Mesenchymal stem cell (in vitro differentiated cells and primary cell): ENCODE data around the gene ADAMTS13.

Experiments
- DNase-seq: peaks from one replicate; pipeline ENCODE4 v3.0.0-alpha.2; 2013
- H2AFZ ChIP-seq: one replicate; pipeline ENCODE4 v1.6.1; 2013; ENCODE audit warnings: low read depth, mild to moderate bottlenecking, control low read depth, inconsistent platforms, low read length, moderate library complexity
- H2AK5ac ChIP-seq: 2 replicates; pipeline ENCODE4 v1.6.1; 2013; ENCODE audit warnings: low read length, moderate library complexity, mild to moderate bottlenecking, inconsistent platforms; ENCODE audit not compliant: severe bottlenecking
- H2BK120ac ChIP-seq: one replicate; pipeline ENCODE4 v1.6.1; 2013; ENCODE audit warnings: low read depth, mild to moderate bottlenecking, inconsistent platforms, low read length, moderate library complexity
- H2BK12ac ChIP-seq, 2 experiments: one replicate each; pipeline ENCODE4 v1.6.1; 2013; ENCODE audit warnings: inconsistent platforms in 2 of 2, low read length in 2 of 2, mild to moderate bottlenecking in 2 of 2, moderate library complexity in 2 of 2, control low read depth in 1 of 2
- H2BK15ac ChIP-seq: one replicate; pipeline ENCODE4 v1.6.1; 2013; ENCODE audit warnings: mild to moderate bottlenecking, low read depth, inconsistent platforms; ENCODE audit not compliant: poor library complexity, severe bottlenecking
- H2BK5ac ChIP-seq: 2 replicates; pipeline ENCODE4 v1.6.1; 2013; ENCODE audit warnings: low read depth, mild to moderate bottlenecking, low read length, control low read depth, inconsistent platforms; ENCODE audit not compliant: poor library complexity, severe bottlenecking
- H3K14ac ChIP-seq, 2 experiments: one replicate each; pipeline ENCODE4 v1.6.1; 2013; ENCODE audit warnings: inconsistent platforms in 2 of 2, low read length in 2 of 2, control low read depth in 1 of 2, mild to moderate bottlenecking in 1 of 2, moderate library complexity in 1 of 2
- H3K18ac ChIP-seq, 2 experiments: one replicate each; pipeline ENCODE4 v1.6.1; 2013; ENCODE audit warnings: inconsistent platforms in 2 of 2, low read length in 2 of 2, control low read depth in 1 of 2, low read depth in 1 of 2, mild to moderate bottlenecking in 1 of 2
- H3K23ac ChIP-seq, 2 experiments: one replicate each; pipeline ENCODE4 v1.6.1; 2013; ENCODE audit warnings: inconsistent platforms in 2 of 2, low read length in 2 of 2, mild to moderate bottlenecking in 2 of 2, moderate library complexity in 2 of 2, control low read depth in 1 of 2
- H3K27ac ChIP-seq: 2 replicates; pipeline ENCODE4 v1.5.1; 2013; ENCODE audit warnings: mild to moderate bottlenecking, moderate library complexity, low read length, control low read depth, inconsistent platforms; ENCODE audit not compliant: poor library complexity, severe bottlenecking
- H3K27me3 ChIP-seq, 2 experiments: 2 replicates each; pipeline versions ENCODE4 v1.6.1 to v1.7.0; 2013; ENCODE audit warnings: low read length in 2 of 2, mild to moderate bottlenecking in 2 of 2, moderate library complexity in 2 of 2, control low read depth in 1 of 2, inconsistent platforms in 1 of 2; ENCODE audit not compliant: control insufficient read depth in 1 of 2, insufficient read depth in 1 of 2
- H3K36me3 ChIP-seq, 2 experiments: 2 replicates each; pipeline versions ENCODE4 v1.6.1 to v1.7.0; 2013; ENCODE audit warnings: low read length in 2 of 2, control low read depth in 1 of 2, inconsistent platforms in 1 of 2, low read depth in 1 of 2, mild to moderate bottlenecking in 1 of 2; ENCODE audit not compliant: insufficient read depth in 2 of 2, control insufficient read depth in 1 of 2
- H3K4ac ChIP-seq, 2 experiments: one replicate each; pipeline ENCODE4 v1.6.1; 2013; ENCODE audit warnings: inconsistent platforms in 2 of 2, low read length in 2 of 2, mild to moderate bottlenecking in 2 of 2, moderate library complexity in 2 of 2, control low read depth in 1 of 2, low read depth in 1 of 2
- H3K4me1 ChIP-seq: 2 replicates; pipeline ENCODE4 v1.6.1; 2013; ENCODE audit warnings: low read depth, low read length, control low read depth; ENCODE audit not compliant: control insufficient read depth, insufficient read depth
- H3K4me2 ChIP-seq: 2 replicates; pipeline ENCODE4 v1.6.1; 2013; ENCODE audit warnings: low read length, mild to moderate bottlenecking, inconsistent platforms; ENCODE audit not compliant: poor library complexity, severe bottlenecking
- H3K4me3 ChIP-seq, 2 experiments: 2 replicates each; pipeline versions ENCODE4 v1.5.1 to v1.7.0; 2013; ENCODE audit warnings: low read length in 2 of 2, mild to moderate bottlenecking in 2 of 2, control low read depth in 1 of 2, low read depth in 1 of 2; ENCODE audit not compliant: insufficient read depth in 1 of 2
- H3K79me1 ChIP-seq: replicated peaks from 2 replicates; pipeline ENCODE4 v1.6.1; 2013; ENCODE audit warnings: mild to moderate bottlenecking, control low read depth, low read length, inconsistent platforms; ENCODE audit not compliant: poor library complexity, severe bottlenecking
- H3K9ac ChIP-seq: 2 replicates; pipeline ENCODE4 v1.7.0; 2013; ENCODE audit warnings: mild to moderate bottlenecking, low read length, moderate library complexity
- H3K9me3 ChIP-seq: 2 replicates; pipeline ENCODE4 v1.7.0; 2013; ENCODE audit warnings: mild to moderate bottlenecking, low read length; ENCODE audit not compliant: control insufficient read depth
- H4K8ac ChIP-seq: one replicate; pipeline ENCODE4 v1.6.1; 2013; ENCODE audit warnings: inconsistent platforms, mild to moderate bottlenecking, low read length, moderate library complexity
- H4K91ac ChIP-seq: one replicate; pipeline ENCODE4 v1.6.1; 2013; ENCODE audit warnings: mild to moderate bottlenecking, low read length, inconsistent platforms
- WGBS: methylation state at CpG from one replicate; pipeline ENCODE4 v1.1.7; 2013; ENCODE audit warnings: mixed read lengths; 5-methylcytosine and 5-hydroxymethylcytosine counted together

ADAMTS13 gene

DNA sequence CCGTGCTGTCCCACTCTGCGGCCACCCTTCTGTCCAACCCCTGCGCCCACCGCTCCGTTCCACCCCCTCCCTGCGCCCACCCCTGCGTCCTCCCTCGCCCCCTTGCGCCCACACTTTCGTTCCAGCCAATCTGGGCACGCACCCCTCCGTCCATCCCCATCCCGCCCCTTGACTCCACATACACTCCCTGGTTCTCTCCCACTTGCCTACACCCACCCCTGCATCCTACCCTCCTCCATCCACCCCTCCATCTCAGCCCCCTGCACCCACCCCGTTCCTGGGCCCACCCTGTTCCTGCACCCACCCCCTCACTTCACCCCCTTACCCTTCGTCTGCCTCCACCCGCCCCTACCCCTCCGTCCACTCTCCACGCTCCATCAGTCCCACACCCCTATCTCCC is 7.0 kb downstream of the ADAMTS13 start:
- Histone ChIP-seq H3K4ac (no peak overlapping the region), H3K4me1 (peaks cover 16% of the 10 kb centered on the region), H3K4me2 (no peak overlapping the region), H2BK120ac (no peak overlapping the region), H3K36me3 (no peaks in the 10 kb centered on the region), H3K27ac (no peak overlapping the region), H3K14ac (no peak overlapping the region), H2BK5ac (no peak overlapping the region), H3K4me3 (no peak overlapping the region), H3K23ac (no peak overlapping the region), H4K8ac (no peak overlapping the region), H4K91ac (peak overlapping the region; percentile 11), H3K9me3 (no peaks in the 10 kb centered on the region), H3K27me3 (peaks cover 14 to 33% of the 10 kb centered on the region in 2 experiments), H3K18ac (peak overlapping the region in 1 of 2 experiments; percentile 19), H2AFZ (no peak overlapping the region), H2BK12ac (peak overlapping the region in 1 of 2 experiments; percentile 15), H3K79me1 (no peaks in the 10 kb centered on the region), H2AK5ac (no peak overlapping the region), H2BK15ac (no peak overlapping the region), H3K9ac (no peak overlapping the region)
- DNase-seq = no peak
- 9% methylated on average over 18 of the region's 18 CpGs for WGBS

DNA sequence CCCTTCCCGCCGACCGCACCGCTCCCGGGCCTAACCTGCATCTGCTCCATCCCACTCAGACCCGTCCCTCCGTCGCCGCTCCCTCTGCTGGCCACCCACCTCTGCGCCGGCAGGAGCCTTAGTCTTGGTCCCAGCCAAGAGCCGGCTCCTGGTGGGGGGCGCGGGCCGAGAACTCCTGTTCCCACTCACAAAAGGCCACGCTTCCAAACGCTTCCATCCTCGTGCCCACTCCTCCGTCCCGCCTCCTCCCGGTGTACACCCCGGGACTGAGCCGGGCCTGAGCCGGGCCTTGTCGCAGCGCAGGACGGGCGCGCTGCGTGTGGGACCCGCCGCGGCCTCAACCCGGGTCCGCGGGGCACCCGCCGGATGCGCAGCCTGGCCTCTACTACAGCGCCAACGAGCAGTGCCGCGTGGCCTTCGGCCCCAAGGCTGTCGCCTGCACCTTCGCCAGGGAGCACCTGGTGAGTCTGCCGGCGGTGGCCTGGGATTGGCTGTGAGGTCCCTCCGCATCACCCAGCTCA is 7.5 kb downstream of the ADAMTS13 start:
- H2BK15ac ChIP-seq = no peak overlapping the region
- WGBS = 22% methylated on average over 49 of the region's 49 CpGs
- H4K8ac ChIP-seq = peak overlapping the region; percentile 45
- H3K23ac ChIP-seq = peak overlapping the region in 1 of 2 experiments; percentile 62
- no peak overlapping the region for H3K4me3 ChIP-seq
- DNase-seq = peak; percentile 45
- no peak overlapping the region for H3K4me2 ChIP-seq
- no peak overlapping the region for H2BK120ac ChIP-seq
- H3K79me1 ChIP-seq = no peaks in the 10 kb centered on the region
- peaks cover 14 to 33% of the 10 kb centered on the region in 2 experiments for H3K27me3 ChIP-seq
- H3K9me3 ChIP-seq = no peaks in the 10 kb centered on the region
- no peak overlapping the region for H2AK5ac ChIP-seq
- no peak overlapping the region for H3K27ac ChIP-seq
- H3K36me3 ChIP-seq = no peaks in the 10 kb centered on the region
- peak overlapping the region in 1 of 2 experiments; percentile 21 for H3K18ac ChIP-seq
- no peak overlapping the region for H2BK5ac ChIP-seq
- no peak overlapping the region for H3K9ac ChIP-seq
- no peak overlapping the region for H2AFZ ChIP-seq
- no peak overlapping the region for H3K14ac ChIP-seq
- H3K4ac ChIP-seq = no peak overlapping the region
- H4K91ac ChIP-seq = no peak overlapping the region
- H2BK12ac ChIP-seq = peak overlapping the region in 1 of 2 experiments; percentile 31
- peaks cover 16% of the 10 kb centered on the region for H3K4me1 ChIP-seq

DNA sequence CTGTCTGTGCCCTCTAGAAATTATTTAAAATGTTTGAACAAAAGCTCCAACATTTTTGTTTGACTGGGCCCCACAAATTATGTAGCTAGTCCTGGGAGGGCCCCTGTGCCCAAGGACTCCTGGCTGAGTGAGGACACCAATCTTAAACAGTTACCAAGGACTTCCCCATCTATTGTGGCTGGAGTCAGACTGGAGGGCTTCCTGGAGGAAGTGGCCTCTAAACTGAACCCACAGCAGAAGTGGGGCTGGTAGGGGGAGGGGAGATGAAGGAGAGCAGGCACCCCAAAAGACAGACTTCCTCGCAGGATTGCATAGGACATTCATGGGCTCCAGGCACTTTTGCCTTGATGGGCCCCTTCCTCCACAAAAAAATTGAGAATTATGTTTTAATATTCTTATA is 8.1 kb downstream of the ADAMTS13 start:
- H2BK12ac ChIP-seq = no peak overlapping the region
- H3K4me3 ChIP-seq = no peak overlapping the region
- H4K91ac ChIP-seq = no peak overlapping the region
- H3K9ac ChIP-seq = no peak overlapping the region
- peaks cover 14 to 33% of the 10 kb centered on the region in 2 experiments for H3K27me3 ChIP-seq
- H3K79me1 ChIP-seq = no peaks in the 10 kb centered on the region
- H3K9me3 ChIP-seq = no peaks in the 10 kb centered on the region
- WGBS = no CpG with 5 or more reads among the region's 1 CpG
- H4K8ac ChIP-seq = no peak overlapping the region
- no peak overlapping the region for H2AFZ ChIP-seq
- no peak overlapping the region for H3K23ac ChIP-seq
- no peaks in the 10 kb centered on the region for H3K36me3 ChIP-seq
- H3K14ac ChIP-seq = no peak overlapping the region
- no peak overlapping the region for H3K27ac ChIP-seq
- no peak overlapping the region for H2BK120ac ChIP-seq
- no peak overlapping the region for H2AK5ac ChIP-seq
- no peak overlapping the region for H3K4ac ChIP-seq
- no peak overlapping the region for H3K18ac ChIP-seq
- H3K4me1 ChIP-seq = peaks cover 16% of the 10 kb centered on the region
- H2BK15ac ChIP-seq = no peak overlapping the region
- no peak for DNase-seq
- no peak overlapping the region for H2BK5ac ChIP-seq
- no peak overlapping the region for H3K4me2 ChIP-seq

DNA sequence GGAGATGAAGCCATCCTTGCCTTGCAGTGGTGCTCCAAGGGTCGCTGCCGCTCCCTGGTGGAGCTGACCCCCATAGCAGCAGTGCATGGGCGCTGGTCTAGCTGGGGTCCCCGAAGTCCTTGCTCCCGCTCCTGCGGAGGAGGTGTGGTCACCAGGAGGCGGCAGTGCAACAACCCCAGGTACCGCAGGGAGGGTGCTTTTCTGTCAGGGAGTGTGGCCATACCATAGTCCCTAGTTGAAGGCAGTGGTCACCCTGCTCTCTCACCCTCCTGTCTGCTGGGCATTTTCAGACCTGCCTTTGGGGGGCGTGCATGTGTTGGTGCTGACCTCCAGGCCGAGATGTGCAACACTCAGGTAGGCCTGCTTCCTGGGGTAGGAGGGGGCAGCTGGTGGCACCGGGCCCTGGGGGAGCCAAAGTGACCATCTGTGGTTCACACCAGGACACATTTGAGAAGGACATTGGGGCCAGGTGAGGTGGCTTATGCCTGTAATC is 11.2 kb downstream of the ADAMTS13 start:
- Histone ChIP-seq H3K4ac (no peak overlapping the region), H2AFZ (no peak overlapping the region), H3K14ac (no peak overlapping the region), H2AK5ac (no peak overlapping the region), H4K91ac (no peak overlapping the region), H2BK5ac (no peak overlapping the region), H3K27ac (no peak overlapping the region), H3K4me3 (no peak overlapping the region), H3K23ac (no peak overlapping the region), H3K4me2 (no peak overlapping the region), H3K9ac (no peak overlapping the region), H3K9me3 (no peaks in the 10 kb centered on the region), H4K8ac (no peak overlapping the region), H2BK12ac (no peak overlapping the region), H3K18ac (no peak overlapping the region), H3K79me1 (no peaks in the 10 kb centered on the region), H3K36me3 (no peaks in the 10 kb centered on the region), H2BK15ac (no peak overlapping the region), H2BK120ac (no peak overlapping the region), H3K4me1 (peaks cover 14% of the 10 kb centered on the region), H3K27me3 (peaks cover 0 to 16% of the 10 kb centered on the region in 2 experiments)
- WGBS = 91% methylated on average over 11 of the region's 11 CpGs
- DNase-seq = no peak
